Upper lobe of left lung (tissue), 6 donors: ENCODE results near the gene TPPP. TPM values are rescaled to one million over a fixed set of nuclear protein-coding genes. Genes with fewer than 3 reads are reported as not detected.
"Not testable (repeated sequence)": the region's sequence is repeated elsewhere in the genome, so short reads cannot be mapped to it uniquely, and the experiment has no call there.

ENCODE experiments used
- ATAC-seq, 2 donors: fragments of 200-7000 bp; cut with Tn5 transposase; one replicate each; pipeline ENCODE4 v1.9.1; 2022; ENCODE audit warnings: mild to moderate bottlenecking in 2 of 2, moderate library complexity in 2 of 2; ENCODE audit not compliant: low FRiP score in 2 of 2
- DNase-seq, 2 donors: peaks; one replicate each; pipeline ENCODE4 v3.0.0-alpha.2; 2019 to 2020
- H3K27ac ChIP-seq, 4 donors: fragments of 200-600 bp; sonication (generic); one replicate each; pipeline ENCODE4 v1.5.1; 2016 to 2019
- H3K27me3 ChIP-seq, 4 donors: fragments of 200-600 bp; sonication (generic); one replicate each; pipeline ENCODE4 v1.5.1; 2017 to 2019
- H3K36me3 ChIP-seq, 4 donors: fragments of 200-600 bp; sonication (generic); one replicate each; pipeline ENCODE4 v1.5.1; 2016 to 2019
- H3K4me1 ChIP-seq, 4 donors: fragments of 200-600 bp; sonication (generic); one replicate each; pipeline ENCODE4 v1.5.1; 2018 to 2019
- H3K4me3 ChIP-seq, 4 donors: fragments of 200-600 bp; sonication (generic); one replicate each; pipeline ENCODE4 v1.5.1; 2017 to 2019; ENCODE audit warnings: mild to moderate bottlenecking in 2 of 4, moderate library complexity in 1 of 4
- H3K9me3 ChIP-seq, 4 donors: fragments of 200-600 bp; sonication (generic); one replicate each; pipeline ENCODE4 v1.5.1; 2018 to 2019
- CTCF ChIP-seq, 6 experiments: fragments of 450-650 bp in 4 of 6; fragments of 200-600 bp in 2 of 6; sonication (generic) in 2 of 6; IDR thresholded peaks; one replicate each; pipeline ENCODE4 v1.5.1; 2016 to 2019; ENCODE audit warnings: antibody characterized with exemption in 6 of 6
- EP300 ChIP-seq, 4 donors: sonication (generic); formaldehyde crosslinking; IDR thresholded peaks; one replicate each; pipeline ENCODE4 v1.5.1; 2017; ENCODE audit warnings: antibody characterized with exemption in 4 of 4, control low read depth in 2 of 4
- POLR2A ChIP-seq, 4 donors: fragments of 450-650 bp; IDR thresholded peaks; one replicate each; pipeline ENCODE4 v1.5.1; 2016 to 2017; ENCODE audit warnings: antibody characterized with exemption in 4 of 4, mild to moderate bottlenecking in 2 of 4
- POLR2AphosphoS5 ChIP-seq, 2 donors: sonication (generic); formaldehyde crosslinking; IDR thresholded peaks; one replicate each; pipeline ENCODE4 v1.5.1; 2017; ENCODE audit warnings: antibody characterized with exemption in 2 of 2
- WGBS, 2 donors: methylation state at CpG; one replicate each; pipeline ENCODE4 v1.1.5; 2017 to 2018; 5-methylcytosine and 5-hydroxymethylcytosine counted together
- total RNA-seq, 6 donors: library from RNA; depleted of rRNA in 4 of 6; stranded (reverse); fragments of >200 nt in 4 of 6; gene quantifications; one replicate each; pipeline versions ENCODE4 v1.1.0 to v1.2.1, GENCODE V29; 2016 to 2021
- donor health status: DM: no; HTN: no; CAD: no; lungs with moderate emphysema.
- donor health status: DM: no; HTN: yes; CAD: no; lungs with severe emphysema.

The TPPP gene
- total RNA-seq, 6 donors from 2014 or later, result 14.3 to 42.7 (median 19.1) TPM

- H3K9me3 ChIP-seq, result no peaks in the 10 kb centered on the region
- H3K27me3 ChIP-seq, result no peaks in the 10 kb centered on the region
- no peak overlapping the region for H3K27ac ChIP-seq
- peaks cover 18 to 35% (median 27%) of the 10 kb centered on the region in 4 donors for H3K36me3 ChIP-seq
- DNase-seq (no peak), ATAC-seq (no peak)
- H3K4me3 ChIP-seq, result no peak overlapping the region
- no peaks in the 10 kb centered on the region for H3K4me1 ChIP-seq
- 90% methylated on average over 20 of the region's 20 CpGs; no CpG with 5 or more reads in 1 of the 2 donors for WGBS, 2 donors
- TF ChIP-seq POLR2AphosphoS5 (IDR thresholded peaks at IDR 0.05), result no peak
- no peak for TF ChIP-seq POLR2A (IDR thresholded peaks at IDR 0.05)
- no peak for TF ChIP-seq CTCF (IDR thresholded peaks at IDR 0.05)
- no peak for TF ChIP-seq EP300 (IDR thresholded peaks at IDR 0.05)
These were observed 59.6 kb downstream of the TPPP start for GRCh38 chr5:633501-633955.

GRCh38 chr5:628351-629205, 64.6 kb downstream of the TPPP start:
- H3K9me3 ChIP-seq, H3K4me1 ChIP-seq, H3K27ac ChIP-seq, ATAC-seq, H3K4me3 ChIP-seq, H3K27me3 ChIP-seq: not testable (repeated sequence)
- peak in 1 of 2 donors; percentile 20 for DNase-seq
- H3K36me3 ChIP-seq, result peaks cover 0 to 31% (median 18%) of the 10 kb centered on the region in 4 donors
- 72 to 77% methylated on average over 7 to 19 of the region's 21 CpGs for WGBS, 2 donors

GRCh38 chr5:627840-628239, 65.3 kb downstream of the TPPP start:
- peak in 1 of 2 donors; percentile 70 for DNase-seq
- no peak for ATAC-seq
- H3K27me3 ChIP-seq, result no peaks in the 10 kb centered on the region
- WGBS, 2 donors, result 95 to 97% methylated on average over 24 of the region's 24 CpGs
- no peak overlapping the region for H3K27ac ChIP-seq
- H3K36me3 ChIP-seq, result peaks cover 0 to 29% (median 18%) of the 10 kb centered on the region in 4 donors
- no peaks in the 10 kb centered on the region for H3K9me3 ChIP-seq
- no peak overlapping the region for H3K4me3 ChIP-seq
- no peaks in the 10 kb centered on the region for H3K4me1 ChIP-seq
- TF ChIP-seq CTCF (IDR thresholded peaks at IDR 0.05) (no peak), POLR2AphosphoS5 (IDR thresholded peaks at IDR 0.05) (no peak), EP300 (IDR thresholded peaks at IDR 0.05) (no peak), POLR2A (IDR thresholded peaks at IDR 0.05) (no peak)

GRCh38 chr5:626850-627249, 66.3 kb downstream of the TPPP start:
- Histone ChIP-seq H3K4me3 (no peak overlapping the region), H3K36me3 (peaks cover 0 to 35% (median 19%) of the 10 kb centered on the region in 4 donors), H3K27me3 (no peaks in the 10 kb centered on the region), H3K9me3 (no peaks in the 10 kb centered on the region), H3K27ac (no peak overlapping the region), H3K4me1 (no peaks in the 10 kb centered on the region)
- no peak for TF ChIP-seq POLR2AphosphoS5 (IDR thresholded peaks at IDR 0.05)
- no peak for TF ChIP-seq EP300 (IDR thresholded peaks at IDR 0.05)
- no peak for TF ChIP-seq CTCF (IDR thresholded peaks at IDR 0.05)
- TF ChIP-seq POLR2A (IDR thresholded peaks at IDR 0.05), result no peak
- DNase-seq (no peak), ATAC-seq (no peak)
- WGBS, 2 donors, result 88 to 92% methylated on average over 3 of the region's 3 CpGs

- H3K9me3 ChIP-seq, result no peaks in the 10 kb centered on the region
- no peak for TF ChIP-seq POLR2AphosphoS5 (IDR thresholded peaks at IDR 0.05)
- H3K27me3 ChIP-seq, result no peaks in the 10 kb centered on the region
- WGBS, 2 donors, result 94 to 95% methylated on average over 16 of the region's 16 CpGs
- no peak overlapping the region for H3K27ac ChIP-seq
- H3K36me3 ChIP-seq, result peaks cover 1 to 47% (median 30%) of the 10 kb centered on the region in 4 donors
- no peak for ATAC-seq
- H3K4me3 ChIP-seq, result no peak overlapping the region
- peak in 1 of 2 donors; percentile 36 for DNase-seq
- no peaks in the 10 kb centered on the region for H3K4me1 ChIP-seq
These were observed 67.6 kb downstream of the TPPP start for GRCh38 chr5:625516-625915.

GRCh38 chr5:624951-625230, 68.3 kb downstream of the TPPP start:
- Histone ChIP-seq H3K4me1 (no peaks in the 10 kb centered on the region), H3K36me3 (peaks cover 8 to 54% (median 36%) of the 10 kb centered on the region in 4 donors), H3K4me3 (no peak overlapping the region), H3K27me3 (no peaks in the 10 kb centered on the region), H3K9me3 (no peaks in the 10 kb centered on the region), H3K27ac (no peak overlapping the region)
- WGBS, 2 donors, result 88 to 90% methylated on average over 10 to 13 of the region's 13 CpGs
- DNase-seq, result peak in 1 of 2 donors; percentile 49
- TF ChIP-seq CTCF (IDR thresholded peaks at IDR 0.05) (no peak), EP300 (IDR thresholded peaks at IDR 0.05) (no peak)
- no peak for ATAC-seq
